Panc1 (cell line): ENCODE measurements around the gene SCGB1D2. TPM values are rescaled to one million over a fixed set of nuclear protein-coding genes. Genes with fewer than 3 reads are reported as not detected.
"Not testable (repeated sequence)": the region's sequence is repeated elsewhere in the genome, so short reads cannot be mapped to it uniquely, and the experiment has no call there.

Experiments used
- ATAC-seq: fragments of 200-7000 bp; cut with Tn5 transposase; 2 replicates; pipeline ENCODE4 v1.9.1; 2020; ENCODE audit warnings: mild to moderate bottlenecking, moderate library complexity
- BruUV-seq: library from RNA; stranded (reverse); fragments of 400-500 nt; replicated peaks from 2 replicates; lab custom pipeline; 2021; lab: Mats Ljungman, UMichigan
- CTCF ChIA-PET: fragments of 300-600 bp; sonication (Branson Sonifier 250); formaldehyde crosslinking; loops from one replicate; lab custom pipeline; 2022; ENCODE audit warnings: antibody characterized with exemption; lab: Charles Lee
- POLR2A ChIA-PET: fragments of 300-600 bp; sonication (Branson Sonifier 250); formaldehyde crosslinking; loops from one replicate; lab custom pipeline; 2022; ENCODE audit warnings: antibody characterized with exemption; lab: Charles Lee
- DNase-seq: peaks from one replicate; pipeline ENCODE4 v3.0.0-alpha.2; 2010; ENCODE audit warnings: low read depth, low spot score
- H3K27ac ChIP-seq: 2 replicates; pipeline ENCODE4 v1.5.1; 2011; ENCODE audit warnings: mild to moderate bottlenecking, low read length, inconsistent platforms
- H3K27me3 ChIP-seq: fragments of 200-500 bp; sonication (Bioruptor generic); 2 replicates; pipeline ENCODE4 v1.6.0; 2014; ENCODE audit warnings: low read length, inconsistent platforms; ENCODE audit not compliant: control insufficient read depth, insufficient read depth
- H3K36me3 ChIP-seq: fragments of 200-500 bp; sonication (Bioruptor generic); 2 replicates; pipeline ENCODE4 v1.5.1; 2014; ENCODE audit warnings: inconsistent platforms, mild to moderate bottlenecking, low read length, moderate library complexity; ENCODE audit not compliant: control insufficient read depth, insufficient read depth
- H3K4me1 ChIP-seq: 2 replicates; pipeline ENCODE4 v1.5.1; 2011; ENCODE audit warnings: inconsistent platforms, mild to moderate bottlenecking, low read length, moderate library complexity; ENCODE audit not compliant: control insufficient read depth, insufficient read depth
- H3K4me3 ChIP-seq, 2 experiments: 2 replicates each; pipeline ENCODE4 v1.5.1; 2011 to 2012; ENCODE audit warnings: low read depth in 2 of 2, low read length in 2 of 2, mild to moderate bottlenecking in 2 of 2, inconsistent platforms in 1 of 2, moderate library complexity in 1 of 2
- H3K9me3 ChIP-seq: fragments of 200-500 bp; sonication (Bioruptor generic); 2 replicates; pipeline ENCODE4 v1.5.1; 2014; ENCODE audit warnings: low read depth, mild to moderate bottlenecking, inconsistent platforms, low read length, moderate library complexity; ENCODE audit not compliant: control insufficient read depth, insufficient read depth
- POLR2AphosphoS5 ChIP-seq: IDR thresholded peaks from 2 replicates; pipeline ENCODE4 v1.6.1; 2012; ENCODE audit warnings: mild to moderate bottlenecking, low read depth, low read length, moderate library complexity
- SIN3A ChIP-seq: IDR thresholded peaks from 2 replicates; pipeline ENCODE4 v1.6.1; 2012; ENCODE audit warnings: low read depth, mild to moderate bottlenecking, low read length, moderate library complexity, borderline replicate concordance; ENCODE audit not compliant: insufficient read depth
- TCF7L2 ChIP-seq: IDR thresholded peaks from 2 replicates; pipeline ENCODE4 v1.6.1; 2011; ENCODE audit warnings: mild to moderate bottlenecking, low read depth, low read length, inconsistent platforms
- in situ Hi-C: cut with HindIII; loops from 2 replicates; pipeline ENCODE4 v1.10.0; 2016; ENCODE audit warnings: low sequenced_read_pairs, low pct_unique_long_range_greater_than_20kb
- intact Hi-C: fragments of 100-400 bp; cut with micrococcal nuclease; formaldehyde crosslinking; loops from one replicate; pipeline ENCODE4 v1.10.0; 2022; ENCODE audit not compliant: unreplicated experiment
- total RNA-seq: library from RNA; stranded (reverse); gene quantifications from one replicate; pipeline ENCODE4 v1.2.1, GENCODE V29; 2021; ENCODE audit not compliant: unreplicated experiment
- TF ChIP-seq, protein P1 (sequence below), 2 experiments: IDR thresholded peaks; 2 replicates each; pipeline ENCODE4 v1.6.1; 2011 to 2012; ENCODE audit warnings: low read depth in 2 of 2, control low read depth in 1 of 2, low read length in 1 of 2, mild to moderate bottlenecking in 1 of 2, moderate library complexity in 1 of 2; ENCODE audit not compliant: insufficient read depth in 1 of 2
- TF ChIP-seq, protein P2 (sequence below): fragments of 450-650 bp; IDR thresholded peaks from 2 replicates; pipeline ENCODE4 v1.5.1; 2017; ENCODE audit warnings: mild to moderate bottlenecking

SCGB1D2 gene
- total RNA-seq, 1 experiment from 2014 or later = 0.85 TPM

DNA sequence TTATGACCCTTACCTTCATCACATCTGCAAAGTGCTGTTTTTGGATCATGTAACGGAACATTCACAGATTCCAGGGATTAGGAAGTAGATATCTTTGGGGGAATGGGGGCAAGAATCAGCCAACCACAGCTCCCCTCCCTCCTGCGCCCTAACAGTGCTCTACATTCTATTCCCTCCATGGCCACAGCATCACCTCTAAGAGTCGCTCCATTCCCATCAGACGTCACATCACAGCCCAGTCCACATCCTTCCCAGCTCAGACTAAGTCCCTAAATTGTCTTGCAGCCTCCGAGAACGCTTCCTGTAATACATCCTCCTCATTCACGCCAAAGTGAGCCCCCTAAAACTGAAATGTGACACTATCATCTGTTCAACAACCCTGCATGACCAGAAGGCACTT lies 46.1 kb upstream of the SCGB1D2 start:
- no peak for TF ChIP-seq POLR2AphosphoS5
- no peak for TF ChIP-seq TCF7L2
- TF ChIP-seq, protein P1, sequence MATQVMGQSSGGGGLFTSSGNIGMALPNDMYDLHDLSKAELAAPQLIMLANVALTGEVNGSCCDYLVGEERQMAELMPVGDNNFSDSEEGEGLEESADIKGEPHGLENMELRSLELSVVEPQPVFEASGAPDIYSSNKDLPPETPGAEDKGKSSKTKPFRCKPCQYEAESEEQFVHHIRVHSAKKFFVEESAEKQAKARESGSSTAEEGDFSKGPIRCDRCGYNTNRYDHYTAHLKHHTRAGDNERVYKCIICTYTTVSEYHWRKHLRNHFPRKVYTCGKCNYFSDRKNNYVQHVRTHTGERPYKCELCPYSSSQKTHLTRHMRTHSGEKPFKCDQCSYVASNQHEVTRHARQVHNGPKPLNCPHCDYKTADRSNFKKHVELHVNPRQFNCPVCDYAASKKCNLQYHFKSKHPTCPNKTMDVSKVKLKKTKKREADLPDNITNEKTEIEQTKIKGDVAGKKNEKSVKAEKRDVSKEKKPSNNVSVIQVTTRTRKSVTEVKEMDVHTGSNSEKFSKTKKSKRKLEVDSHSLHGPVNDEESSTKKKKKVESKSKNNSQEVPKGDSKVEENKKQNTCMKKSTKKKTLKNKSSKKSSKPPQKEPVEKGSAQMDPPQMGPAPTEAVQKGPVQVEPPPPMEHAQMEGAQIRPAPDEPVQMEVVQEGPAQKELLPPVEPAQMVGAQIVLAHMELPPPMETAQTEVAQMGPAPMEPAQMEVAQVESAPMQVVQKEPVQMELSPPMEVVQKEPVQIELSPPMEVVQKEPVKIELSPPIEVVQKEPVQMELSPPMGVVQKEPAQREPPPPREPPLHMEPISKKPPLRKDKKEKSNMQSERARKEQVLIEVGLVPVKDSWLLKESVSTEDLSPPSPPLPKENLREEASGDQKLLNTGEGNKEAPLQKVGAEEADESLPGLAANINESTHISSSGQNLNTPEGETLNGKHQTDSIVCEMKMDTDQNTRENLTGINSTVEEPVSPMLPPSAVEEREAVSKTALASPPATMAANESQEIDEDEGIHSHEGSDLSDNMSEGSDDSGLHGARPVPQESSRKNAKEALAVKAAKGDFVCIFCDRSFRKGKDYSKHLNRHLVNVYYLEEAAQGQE (IDR thresholded peaks at IDR 0.05; ENCODE audit: insufficient read depth in 1 of 2, low read depth in 2 of 2, low read length in 1 of 2) = no peak
- no peak for TF ChIP-seq SIN3A
- TF ChIP-seq, protein P2, sequence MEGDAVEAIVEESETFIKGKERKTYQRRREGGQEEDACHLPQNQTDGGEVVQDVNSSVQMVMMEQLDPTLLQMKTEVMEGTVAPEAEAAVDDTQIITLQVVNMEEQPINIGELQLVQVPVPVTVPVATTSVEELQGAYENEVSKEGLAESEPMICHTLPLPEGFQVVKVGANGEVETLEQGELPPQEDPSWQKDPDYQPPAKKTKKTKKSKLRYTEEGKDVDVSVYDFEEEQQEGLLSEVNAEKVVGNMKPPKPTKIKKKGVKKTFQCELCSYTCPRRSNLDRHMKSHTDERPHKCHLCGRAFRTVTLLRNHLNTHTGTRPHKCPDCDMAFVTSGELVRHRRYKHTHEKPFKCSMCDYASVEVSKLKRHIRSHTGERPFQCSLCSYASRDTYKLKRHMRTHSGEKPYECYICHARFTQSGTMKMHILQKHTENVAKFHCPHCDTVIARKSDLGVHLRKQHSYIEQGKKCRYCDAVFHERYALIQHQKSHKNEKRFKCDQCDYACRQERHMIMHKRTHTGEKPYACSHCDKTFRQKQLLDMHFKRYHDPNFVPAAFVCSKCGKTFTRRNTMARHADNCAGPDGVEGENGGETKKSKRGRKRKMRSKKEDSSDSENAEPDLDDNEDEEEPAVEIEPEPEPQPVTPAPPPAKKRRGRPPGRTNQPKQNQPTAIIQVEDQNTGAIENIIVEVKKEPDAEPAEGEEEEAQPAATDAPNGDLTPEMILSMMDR = no peak
- Histone ChIP-seq H3K27me3 (peaks cover 29% of the 10 kb centered on the region), H3K9me3 (no peaks in the 10 kb centered on the region), H3K4me1 (no peaks in the 10 kb centered on the region), H3K27ac (no peak overlapping the region), H3K4me3 (no peak overlapping the region), H3K36me3 (no peaks in the 10 kb centered on the region)
- ChIA-PET POLR2A (no interaction called here), CTCF (no interaction called here)
- no peak for ATAC-seq
- intact Hi-C loops (no loop called here), in situ Hi-C loops (no loop called here)
- no peak for DNase-seq
- BruUV-seq = no TSS peak

DNA sequence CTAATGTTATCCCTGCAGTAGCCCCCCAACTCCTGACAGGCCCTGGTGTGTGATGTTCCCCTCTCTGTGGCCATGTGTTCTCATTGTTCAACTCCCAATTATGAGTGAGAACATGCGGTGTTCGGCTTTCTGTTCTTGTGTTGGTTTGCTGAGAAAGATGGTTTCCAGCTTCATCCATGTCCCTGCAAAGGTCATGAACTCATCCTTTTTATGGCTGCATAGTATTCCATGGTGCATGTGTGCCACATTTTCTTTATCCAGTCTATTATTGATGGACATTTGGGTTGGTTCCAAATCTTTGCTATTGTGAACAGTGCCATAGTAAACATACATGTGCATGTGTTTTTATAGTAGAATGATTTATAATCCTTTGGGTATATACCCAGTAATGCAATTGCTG lies 44.6 kb upstream of the SCGB1D2 start:
- H3K4me3 ChIP-seq, H3K9me3 ChIP-seq, BruUV-seq, ATAC-seq, in situ Hi-C loops, DNase-seq, intact Hi-C loops, CTCF ChIA-PET, H3K4me1 ChIP-seq, H3K27ac ChIP-seq, POLR2A ChIA-PET, H3K36me3 ChIP-seq: not testable (repeated sequence)
- peaks cover 22% of the 10 kb centered on the region for H3K27me3 ChIP-seq

DNA sequence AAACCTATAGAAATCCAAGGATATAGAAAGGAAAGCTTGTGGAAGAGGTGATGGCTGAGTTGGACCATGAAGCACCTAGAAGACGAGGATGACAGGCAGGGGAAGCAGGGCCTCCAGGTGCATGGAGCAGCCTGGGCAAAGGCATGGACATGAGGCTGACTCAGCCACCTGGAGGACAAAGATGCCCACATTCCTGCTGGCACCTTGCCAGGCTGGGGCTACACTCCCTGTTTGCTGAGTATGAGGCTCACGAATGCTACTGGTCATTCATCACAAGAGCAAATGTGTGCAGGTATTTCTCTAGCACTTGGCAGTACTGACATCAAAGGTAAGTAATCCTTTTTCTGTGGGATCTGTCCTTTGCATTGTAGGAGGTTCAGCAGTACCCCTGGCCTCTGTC lies 40.7 kb upstream of the SCGB1D2 start:
- H3K4me1 ChIP-seq = no peaks in the 10 kb centered on the region
- H3K9me3 ChIP-seq = no peaks in the 10 kb centered on the region
- in situ Hi-C loops (no loop called here), intact Hi-C loops (no loop called here)
- ATAC-seq (no peak), DNase-seq (no peak)
- H3K36me3 ChIP-seq = no peaks in the 10 kb centered on the region
- ChIA-PET POLR2A (no interaction called here), CTCF (no interaction called here)
- TF ChIP-seq SIN3A = no peak
- TF ChIP-seq, protein P1 (IDR thresholded peaks at IDR 0.05; ENCODE audit: insufficient read depth in 1 of 2, low read depth in 2 of 2, low read length in 1 of 2) = no peak
- TF ChIP-seq TCF7L2 = no peak
- TF ChIP-seq, protein P2 = no peak
- TF ChIP-seq POLR2AphosphoS5 = no peak
- H3K27ac ChIP-seq = no peak overlapping the region
- H3K27me3 ChIP-seq = peaks cover 14% of the 10 kb centered on the region
- H3K4me3 ChIP-seq = no peak overlapping the region
- no TSS peak for BruUV-seq
